Endodermal cell (in vitro differentiated cells): ENCODE data around the gene SF3B3. TPM values are rescaled to one million over a fixed set of nuclear protein-coding genes. Genes with fewer than 3 reads are reported as not detected.
A peak's percentile ranks its signal among the peaks of the same experiment; 100 is the strongest.

Experiments
- DNase-seq: peaks from one replicate; pipeline ENCODE4 v3.0.0-alpha.2; 2017
- H3K27ac ChIP-seq: 2 replicates; pipeline ENCODE4 v1.5.1; 2013; ENCODE audit warnings: mild to moderate bottlenecking, low read depth, low read length, moderate library complexity
- H3K27me3 ChIP-seq: 2 replicates; pipeline ENCODE4 v1.6.1; 2013; ENCODE audit warnings: mild to moderate bottlenecking, low read length, moderate library complexity; ENCODE audit not compliant: insufficient read depth, control insufficient read depth, poor library complexity, severe bottlenecking
- H3K36me3 ChIP-seq: 2 replicates; pipeline ENCODE4 v1.7.0; 2013; ENCODE audit warnings: mild to moderate bottlenecking, low read length, moderate library complexity; ENCODE audit not compliant: control insufficient read depth, insufficient read depth
- H3K4me1 ChIP-seq: one replicate; pipeline ENCODE4 v1.7.0; 2013; ENCODE audit warnings: low read length; ENCODE audit not compliant: control insufficient read depth, insufficient read depth
- H3K4me3 ChIP-seq: 2 replicates; pipeline ENCODE4 v1.5.1; 2013; ENCODE audit warnings: mild to moderate bottlenecking, low read length, moderate library complexity
- H3K9ac ChIP-seq: 2 replicates; pipeline ENCODE4 v1.6.1; 2013; ENCODE audit warnings: mild to moderate bottlenecking, low read length, moderate library complexity; ENCODE audit not compliant: poor library complexity, severe bottlenecking; ENCODE audit errors: extremely low read depth
- H3K9me3 ChIP-seq: 2 replicates; pipeline ENCODE4 v1.6.1; 2013; ENCODE audit warnings: mild to moderate bottlenecking, low read length, moderate library complexity; ENCODE audit not compliant: control insufficient read depth
- H3K27ac Mint-ChIP-seq: 2 replicates; pipeline ENCODE4 v1.8.0; 2020; ENCODE audit warnings: mixed read lengths
- H3K27me3 Mint-ChIP-seq: 2 replicates; pipeline ENCODE4 v1.8.0; 2021; ENCODE audit warnings: mild to moderate bottlenecking, mixed read lengths; ENCODE audit not compliant: insufficient read depth
- H3K36me3 Mint-ChIP-seq: 2 replicates; pipeline ENCODE4 v1.8.0; 2020; ENCODE audit warnings: low read depth, mixed read lengths
- H3K4me1 Mint-ChIP-seq: 2 replicates; pipeline ENCODE4 v1.8.0; 2020; ENCODE audit warnings: mixed read lengths
- H3K4me3 Mint-ChIP-seq: 2 replicates; pipeline ENCODE4 v1.8.0; 2020; ENCODE audit warnings: mild to moderate bottlenecking, moderate library complexity, mixed read lengths
- H3K9me3 Mint-ChIP-seq: 2 replicates; pipeline ENCODE4 v1.8.0; 2020; ENCODE audit warnings: mild to moderate bottlenecking, mixed read lengths
- CTCF ChIP-seq: fragments of 200-600 bp; sonication (generic); conservative IDR thresholded peaks from 2 replicates; pipeline ENCODE4 v1.5.0; 2021; ENCODE audit warnings: antibody characterized with exemption, mild to moderate bottlenecking
- WGBS, 2 experiments: methylation state at CpG; one replicate each; pipeline versions ENCODE4 v1.1.5 to v1.1.7; 2013; ENCODE audit warnings: missing lambda C conversion rate in 2 of 2, mixed read lengths in 1 of 2; ENCODE audit not compliant: insufficient coverage in 1 of 2, insufficient read length in 1 of 2; 5-methylcytosine and 5-hydroxymethylcytosine counted together
- total RNA-seq, 2 donors: library from RNA; stranded (reverse); fragmentation: NEBNext Ultra II Directional in 1 of 2; extraction: Animal tissue kit (Norgen Biotek cat#: 25700) in 1 of 2; gene quantifications; 2 replicates in 1 of 2; 3 replicates in 1 of 2; pipeline ENCODE4 v1.2.1, GENCODE V29; 2021

The SF3B3 gene
- total RNA-seq, 2 donors from 2014 or later = 479 to 484 TPM

- Histone ChIP-seq H3K27me3 (no peaks in the 10 kb centered on the region), H3K4me3 (no peak overlapping the region), H3K36me3 (peaks cover 98% of the 10 kb centered on the region), H3K4me1 (no peaks in the 10 kb centered on the region), H3K9ac (no peak overlapping the region), H3K9me3 (no peaks in the 10 kb centered on the region), H3K27ac (no peak overlapping the region)
- no peak for TF ChIP-seq CTCF
- no peaks in the 10 kb centered on the region for H3K27me3 Mint-ChIP-seq
- no peak overlapping the region for H3K4me3 Mint-ChIP-seq
- H3K9me3 Mint-ChIP-seq = no peaks in the 10 kb centered on the region
- peak overlapping the region; percentile 20 for H3K27ac Mint-ChIP-seq
- no peak for DNase-seq
- peaks cover 84% of the 10 kb centered on the region for H3K36me3 Mint-ChIP-seq
- 90 to 96% methylated on average over 2 of the region's 2 CpGs for WGBS, 2 experiments
- H3K4me1 Mint-ChIP-seq = peaks cover 4% of the 10 kb centered on the region
These were observed 25.3 kb downstream of the SF3B3 start for GRCh38 chr16:70548936-70549335.

GRCh38 chr16:70550082-70550481 lies 26.5 kb downstream of the SF3B3 start:
- 57% methylated on average over 1 of the region's 1 CpG; no CpG with 5 or more reads in 1 of the 2 experiments for WGBS, 2 experiments
- no peak overlapping the region for H3K27ac Mint-ChIP-seq

GRCh38 chr16:70551788-70552187 lies 28.2 kb downstream of the SF3B3 start:
- Histone ChIP-seq H3K9ac (no peak overlapping the region), H3K27me3 (no peaks in the 10 kb centered on the region), H3K27ac (no peak overlapping the region), H3K4me1 (no peaks in the 10 kb centered on the region), H3K36me3 (peaks cover 98% of the 10 kb centered on the region), H3K4me3 (no peak overlapping the region), H3K9me3 (no peaks in the 10 kb centered on the region)
- no peak for DNase-seq
- Mint-ChIP-seq H3K4me1 (peaks cover 4% of the 10 kb centered on the region), H3K27me3 (no peaks in the 10 kb centered on the region), H3K9me3 (no peaks in the 10 kb centered on the region), H3K36me3 (peaks cover 90% of the 10 kb centered on the region), H3K27ac (peak overlapping the region; percentile 20), H3K4me3 (no peak overlapping the region)
- WGBS, 2 experiments = 94% methylated on average over 2 to 3 of the region's 3 CpGs
- no peak for TF ChIP-seq CTCF

More at GRCh38 chr16:70550082-70550481, 26.5 kb downstream of the SF3B3 start:
- TF ChIP-seq CTCF = no peak
- no peak overlapping the region for H3K9ac ChIP-seq
- no peak overlapping the region for H3K27ac ChIP-seq
- no peaks in the 10 kb centered on the region for H3K9me3 ChIP-seq
- no peak overlapping the region for H3K4me3 Mint-ChIP-seq
- no peaks in the 10 kb centered on the region for H3K27me3 ChIP-seq
- H3K4me1 Mint-ChIP-seq = peaks cover 4% of the 10 kb centered on the region
- H3K27me3 Mint-ChIP-seq = no peaks in the 10 kb centered on the region
- no peaks in the 10 kb centered on the region for H3K9me3 Mint-ChIP-seq
- no peaks in the 10 kb centered on the region for H3K4me1 ChIP-seq
- peaks cover 86% of the 10 kb centered on the region for H3K36me3 Mint-ChIP-seq
- DNase-seq = no peak
- peaks cover 98% of the 10 kb centered on the region for H3K36me3 ChIP-seq
- H3K4me3 ChIP-seq = no peak overlapping the region
